HPDE6-E6E7 (cell line): Measurements from ENCODE around the gene HARS2.
"Not testable (repeated sequence)": the region's sequence is repeated elsewhere in the genome, so short reads cannot be mapped to it uniquely, and the experiment has no call there.

Experiments used
- DNase-seq: peaks from one replicate; pipeline ENCODE4 v3.0.0; 2011; ENCODE audit warnings: missing footprints; ENCODE audit errors: extremely low spot score

The HARS2 gene

DNA sequence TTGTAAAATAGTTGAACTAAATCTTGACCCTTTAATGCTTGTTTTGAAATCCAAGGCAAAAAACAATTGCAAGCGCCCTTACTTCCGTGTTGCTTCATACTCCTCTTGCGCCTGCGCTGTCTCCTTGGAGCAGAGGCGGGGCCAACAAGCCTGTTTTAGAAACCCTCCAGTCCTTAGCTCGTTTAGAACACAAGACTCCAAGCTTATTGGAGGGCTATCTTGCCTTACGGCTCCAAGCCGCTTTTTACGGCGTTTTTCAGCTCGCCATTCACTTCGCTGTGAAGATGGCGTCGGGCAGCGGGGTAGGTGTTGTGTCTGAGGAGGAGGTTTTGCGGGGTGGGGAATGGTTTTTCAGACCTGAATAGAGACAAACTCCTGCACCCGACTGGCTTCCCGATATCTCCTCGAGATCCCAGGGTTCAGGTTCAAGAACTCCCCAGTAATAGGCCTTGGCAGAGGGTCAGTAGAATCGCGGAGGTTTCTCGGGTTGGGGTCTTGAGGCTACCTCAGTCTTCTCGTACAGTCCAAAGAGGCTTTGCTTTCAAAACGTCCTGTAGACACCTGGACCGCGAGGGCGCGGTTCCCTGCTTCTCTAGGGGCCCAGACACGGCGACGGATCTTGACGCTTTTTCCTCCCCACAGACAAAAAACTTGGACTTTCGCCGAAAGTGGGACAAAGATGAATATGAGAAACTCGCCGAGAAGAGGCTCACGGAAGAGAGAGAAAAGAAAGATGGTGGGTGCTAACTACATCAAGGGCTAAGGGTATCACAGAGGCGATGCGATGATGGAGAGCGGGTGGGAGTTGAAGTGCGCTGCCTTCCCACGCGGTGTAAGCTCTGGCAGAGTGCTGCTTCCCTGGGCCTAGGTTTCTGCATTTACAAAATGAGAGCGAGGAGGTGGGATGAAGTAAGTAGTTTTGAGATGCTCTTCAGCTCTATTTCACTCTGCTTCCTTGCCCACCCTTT is 9.2 kb downstream of the HARS2 start, which contains the start of gene ZMAT2:
ZMAT2 (plus strand) TSS at position 271 of the 968 bp plus-strand sequence; CDS start at position 285, 14 bp downstream.
- DNase-seq: peak; percentile 94

DNA sequence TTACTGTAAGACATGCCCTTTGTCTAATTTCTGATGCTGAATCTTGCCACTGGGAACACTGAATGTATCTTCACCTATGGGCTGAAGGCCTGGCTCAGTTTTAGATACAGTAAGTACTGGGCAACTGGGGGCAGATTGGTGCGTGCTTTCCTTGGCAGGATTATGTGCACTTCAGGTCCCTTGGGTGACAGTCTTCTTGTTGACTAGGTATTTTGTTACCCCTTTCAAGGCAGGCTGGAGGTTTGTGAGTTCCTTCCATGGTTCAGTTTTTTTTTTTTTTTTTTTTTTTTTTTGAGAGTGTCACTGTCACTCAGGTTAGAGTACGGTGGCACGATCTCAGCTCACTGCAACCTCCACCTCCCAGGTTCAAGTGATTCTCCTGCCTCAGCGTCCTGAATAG is 16.6 kb downstream of the HARS2 start:
- DNase-seq: no peak

DNA sequence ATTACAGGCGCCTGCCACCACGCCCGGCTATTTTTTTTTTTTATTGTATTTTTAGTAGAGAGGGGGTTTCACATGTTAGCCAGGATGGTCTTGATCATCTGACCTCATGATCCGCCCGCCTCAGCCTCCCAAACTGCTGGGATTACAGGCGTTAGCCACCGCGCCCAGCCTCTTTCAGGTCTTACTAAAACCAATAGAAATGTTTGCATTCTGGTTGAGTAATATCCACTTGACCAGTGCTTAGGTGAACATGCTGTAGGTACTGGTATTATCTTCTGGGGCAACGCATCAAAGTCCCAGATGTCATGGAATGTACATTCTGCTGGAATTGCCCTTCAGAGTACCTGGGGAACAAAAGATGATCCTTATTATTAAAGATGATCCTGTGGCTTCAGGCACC is 17.5 kb downstream of the HARS2 start:
- not testable (repeated sequence) for DNase-seq

DNA sequence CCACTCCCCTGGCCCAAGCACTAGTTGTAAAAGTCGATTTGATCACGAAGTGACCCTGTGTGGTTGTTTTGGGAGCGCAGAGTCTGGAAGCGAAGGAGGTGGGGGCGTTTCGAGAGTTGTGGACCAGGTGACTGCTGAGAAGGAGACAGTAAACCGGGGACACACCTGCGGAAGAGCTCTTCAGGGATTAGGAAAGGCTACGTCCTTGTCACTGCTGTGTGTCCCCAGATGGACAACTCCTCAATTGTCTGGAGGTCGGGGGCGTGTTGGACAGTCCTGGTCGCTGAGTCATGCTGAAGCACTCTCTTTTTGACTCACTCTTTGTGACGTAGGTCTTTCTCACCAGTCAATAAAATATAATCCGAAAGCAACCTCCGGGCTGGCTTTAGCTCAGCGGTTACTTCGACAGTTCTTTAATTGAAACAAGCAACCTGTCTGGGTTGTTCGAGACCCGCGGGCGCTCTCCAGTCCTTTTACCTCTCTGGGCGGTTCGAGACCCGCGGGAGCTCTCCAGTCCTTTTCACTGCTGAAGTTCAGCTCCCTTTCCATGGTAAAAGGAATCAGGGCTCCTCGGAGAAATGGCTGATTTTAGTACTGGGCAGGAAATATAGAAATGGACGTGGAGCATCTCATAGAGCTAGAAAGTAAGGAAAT is 19.8 kb downstream of the HARS2 start:
- DNase-seq: peak; percentile 88

DNA sequence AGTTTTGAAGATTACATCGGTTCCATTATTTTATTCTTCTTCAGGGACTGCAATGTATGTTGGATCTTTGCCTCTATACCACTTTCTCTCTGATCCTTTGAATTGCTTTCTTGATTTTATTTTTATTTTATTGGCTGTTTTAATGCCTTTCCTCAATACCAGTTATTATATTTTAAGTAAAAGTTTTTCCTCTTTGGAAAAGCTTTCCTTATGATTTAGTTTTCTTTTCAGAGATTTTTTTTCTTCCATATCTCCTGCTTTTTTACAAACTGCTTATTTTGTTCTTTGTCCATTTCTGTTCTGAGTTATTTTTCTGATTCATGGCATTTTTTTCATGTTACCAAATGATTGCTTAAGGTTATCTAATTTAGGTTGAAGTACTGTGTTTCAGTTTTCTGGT is 20.5 kb downstream of the HARS2 start:
- no peak for DNase-seq

DNA sequence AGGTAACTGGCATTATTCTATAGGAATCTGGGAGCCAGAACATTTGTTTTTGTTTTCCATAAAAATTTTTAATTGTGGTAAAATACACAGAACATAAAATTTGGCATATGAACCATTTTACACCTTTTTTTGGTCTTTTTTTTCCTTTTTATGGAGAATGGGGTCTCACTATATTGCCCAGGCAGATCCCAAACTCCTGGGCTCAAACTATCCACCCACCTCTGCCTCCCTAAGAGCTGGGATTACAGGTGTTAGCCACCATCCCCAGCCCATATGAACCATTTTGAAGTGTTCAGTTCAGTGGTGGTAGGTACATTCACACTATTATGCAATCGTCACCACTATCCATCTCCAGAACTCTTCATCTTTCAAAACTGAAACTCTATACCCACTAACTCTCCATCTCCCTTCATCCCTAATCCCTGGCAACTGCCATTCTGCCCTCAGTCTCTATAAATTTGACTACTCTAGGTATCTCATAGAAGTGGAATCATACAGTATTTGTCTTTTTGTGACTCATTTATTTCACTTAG is 22.4 kb downstream of the HARS2 start:
- DNase-seq: no peak

DNA sequence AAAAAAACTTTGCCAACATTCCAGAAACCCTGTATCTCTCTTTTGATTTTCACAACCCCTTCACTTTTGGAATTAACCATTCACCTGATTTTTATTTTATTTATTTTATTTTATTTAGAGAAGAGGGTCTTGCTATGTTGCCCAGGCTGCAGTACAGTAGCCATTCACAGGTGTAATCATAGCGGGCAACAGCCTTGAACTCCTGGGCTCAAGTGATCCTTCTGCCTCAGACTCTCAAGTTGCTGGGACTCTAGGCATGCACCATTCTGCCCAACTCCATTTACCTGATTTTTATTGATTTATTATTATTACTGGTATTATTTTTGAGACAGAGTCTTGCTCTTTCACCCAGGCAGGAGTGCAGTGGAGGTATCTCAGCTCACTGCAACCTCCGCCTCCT is 25.0 kb downstream of the HARS2 start:
- DNase-seq: not testable (repeated sequence)

DNA sequence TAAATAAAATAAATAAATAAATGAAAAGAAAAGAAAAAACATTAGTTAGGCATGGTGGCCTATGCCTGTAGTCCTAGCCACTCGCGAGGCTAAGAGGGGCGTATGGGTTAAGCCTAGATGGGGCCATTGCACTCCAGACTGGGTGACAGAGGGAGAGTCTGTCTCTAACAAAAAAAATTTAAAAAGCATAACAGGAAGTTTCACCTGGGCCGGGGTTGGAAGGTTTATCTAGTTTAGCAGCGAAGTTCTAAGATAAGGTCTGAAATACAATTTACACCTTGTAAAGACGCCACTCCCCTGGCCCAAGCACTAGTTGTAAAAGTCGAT is 27.0 kb downstream of the HARS2 start:
- no peak for DNase-seq

DNA sequence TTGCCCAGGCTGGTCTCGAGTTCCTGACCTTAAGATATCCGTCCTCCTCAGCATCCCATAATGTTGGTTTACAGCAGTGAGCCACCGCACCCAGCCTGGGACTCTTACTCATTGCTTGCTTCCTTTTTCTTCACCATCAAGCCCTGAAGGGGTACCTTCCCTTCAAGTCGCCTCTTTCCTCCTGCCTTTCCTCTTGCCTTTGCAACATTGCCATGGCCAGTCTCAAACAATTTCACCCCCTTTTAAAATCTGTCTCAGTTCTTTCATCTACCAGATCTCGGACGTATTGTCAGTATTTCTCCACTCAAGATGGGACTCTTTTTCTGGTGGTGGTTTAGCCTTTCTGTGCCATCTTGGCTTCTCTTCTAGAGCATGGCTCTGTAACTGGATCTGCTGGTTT is 29.5 kb downstream of the HARS2 start:
- DNase-seq: not testable (repeated sequence)

DNA sequence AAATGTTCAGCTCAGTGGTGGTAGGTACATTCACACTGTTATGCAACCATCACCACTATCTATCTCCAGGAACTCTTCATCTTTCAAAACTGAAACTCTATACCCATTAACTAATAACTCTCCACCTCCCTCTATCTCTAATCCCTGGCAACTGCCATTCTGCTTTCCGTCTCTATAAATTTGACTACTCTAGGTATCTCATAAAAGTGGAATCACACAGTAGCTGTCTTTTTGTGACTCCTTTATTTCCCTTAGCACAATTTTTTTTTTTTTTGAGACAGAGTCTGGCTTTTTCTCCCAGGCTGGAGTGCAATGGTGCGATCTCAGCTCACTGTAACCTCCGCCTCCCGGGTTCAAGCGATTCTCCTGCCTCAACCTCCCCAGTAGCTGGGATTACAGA is 30.1 kb downstream of the HARS2 start:
- DNase-seq: not testable (repeated sequence)

DNA sequence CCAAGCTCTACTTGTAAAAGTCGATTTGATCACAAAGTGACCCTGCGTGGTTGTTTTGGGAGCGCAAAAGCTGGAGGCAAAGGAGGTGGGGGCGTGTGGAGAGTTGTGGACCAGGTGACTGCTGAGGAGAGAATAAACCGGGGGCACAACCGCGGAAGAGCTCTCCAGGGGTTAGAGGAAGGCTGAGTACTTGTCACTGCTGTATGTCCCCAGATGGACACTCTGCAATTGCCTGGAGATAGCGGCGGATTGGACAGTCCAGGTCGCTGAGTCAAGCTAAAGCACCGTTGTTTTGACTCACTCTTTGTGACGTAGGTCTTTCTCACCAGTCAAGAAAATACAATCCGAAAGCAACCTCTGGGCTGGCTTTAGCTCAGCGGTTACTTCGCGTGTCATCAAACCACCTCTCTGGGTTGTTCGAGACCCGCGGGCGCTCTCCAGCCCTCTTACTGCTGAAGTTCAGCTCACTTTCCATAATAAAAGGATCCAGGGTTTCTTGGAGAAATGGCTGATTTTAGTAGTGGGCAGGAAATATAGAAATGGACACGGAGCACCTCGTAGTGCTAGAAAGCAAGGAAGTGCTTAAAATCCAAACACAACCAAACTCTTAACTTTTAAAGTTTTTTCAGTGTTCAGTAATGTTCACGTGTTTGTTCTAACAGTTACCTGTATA is 34.7 kb downstream of the HARS2 start:
- peak; percentile 86 for DNase-seq

DNA sequence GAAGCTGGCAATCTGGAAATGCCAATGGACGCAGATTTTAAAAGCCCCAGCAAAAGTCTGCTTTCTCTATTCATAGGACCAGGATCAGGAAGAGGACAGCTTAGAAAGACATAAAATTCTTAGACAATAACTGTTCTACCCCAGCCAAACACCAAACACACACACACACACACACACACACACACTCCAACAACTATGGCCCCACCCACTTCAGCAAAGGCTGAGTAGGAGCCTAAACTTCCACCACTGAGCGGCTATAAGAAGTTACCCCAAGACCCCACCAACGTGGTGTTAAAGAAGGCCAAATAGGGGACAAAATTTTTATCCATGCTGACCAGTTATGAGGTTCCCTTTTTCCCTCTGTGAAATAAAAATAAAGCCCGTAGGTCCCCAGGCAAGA is 41.8 kb downstream of the HARS2 start:
- DNase-seq: no peak

DNA sequence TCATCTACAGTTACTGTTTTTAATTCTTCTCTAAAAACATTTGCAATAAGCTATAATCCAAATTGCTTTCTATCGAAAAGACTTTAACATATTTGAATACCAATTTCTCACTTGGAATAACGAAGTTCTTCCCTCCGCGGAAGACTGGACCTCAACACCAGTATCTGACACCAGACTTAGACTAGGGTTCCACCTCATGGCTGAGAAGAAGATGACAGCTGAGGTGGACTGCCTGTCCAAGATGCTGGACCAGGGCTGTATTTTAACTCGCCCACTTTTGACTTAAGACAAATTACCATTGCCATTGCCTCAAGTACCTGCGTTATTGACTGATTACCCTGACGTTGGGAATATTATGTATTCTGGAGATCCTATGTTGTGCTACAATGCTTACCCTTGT is 43.1 kb downstream of the HARS2 start:
- DNase-seq: no peak

DNA sequence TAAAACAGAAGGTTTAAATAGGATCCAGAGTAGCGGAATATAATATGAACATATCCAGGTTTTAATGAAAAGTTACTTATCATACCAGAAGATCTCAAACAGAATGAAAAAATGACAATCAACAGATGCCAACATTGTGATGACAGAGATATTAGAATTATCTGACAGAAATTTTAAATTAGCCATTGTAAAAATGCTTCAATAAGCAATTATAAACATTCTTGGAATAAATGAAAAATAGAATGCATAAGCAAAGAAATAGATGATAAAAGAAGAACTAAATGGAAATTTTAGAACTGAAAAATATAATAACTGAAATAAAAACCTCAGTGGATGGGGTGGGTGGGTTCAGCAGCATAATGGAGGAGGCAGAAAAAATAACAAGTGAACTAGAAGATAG is 46.2 kb downstream of the HARS2 start:
- DNase-seq: no peak

DNA sequence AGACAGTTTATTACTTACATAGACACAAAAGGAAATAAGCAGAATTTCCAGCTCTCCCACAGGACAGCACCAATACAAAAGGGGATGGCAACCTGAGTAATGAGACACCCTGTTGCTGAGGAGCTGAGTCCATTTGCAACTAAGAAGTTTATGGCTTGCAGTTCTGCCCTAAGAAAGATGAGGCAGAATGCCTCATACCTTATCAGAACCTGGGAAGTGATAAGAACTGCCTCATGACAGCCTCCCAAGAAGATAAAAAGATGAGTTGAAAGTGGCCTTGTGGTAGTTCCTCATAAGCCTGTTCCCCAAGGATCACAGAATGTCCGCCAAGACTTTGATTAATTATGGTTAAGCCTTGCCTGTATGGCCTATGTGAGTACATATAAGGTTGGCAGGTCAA is 50.7 kb downstream of the HARS2 start:
- DNase-seq: no peak
